Activated CD4-positive, alpha-beta memory T cell treated with anti-CD3 and anti-CD28 coated beads for 36 hours (primary cell): ENCODE results near the gene RNGTT. TPM values are rescaled to one million over a fixed set of nuclear protein-coding genes. Genes with fewer than 3 reads are reported as not detected.

Experiments
- CTCF ChIA-PET: fragments of 350-600 bp; sonication (Branson Sonifier 250); formaldehyde crosslinking; loops from one replicate; lab custom pipeline; 2021; ENCODE audit warnings: antibody characterized with exemption, inconsistent platforms; lab: Charles Lee
- POLR2A ChIA-PET: fragments of 350-600 bp; sonication (Branson Sonifier 250); formaldehyde crosslinking; loops from one replicate; lab custom pipeline; 2021; ENCODE audit warnings: antibody characterized with exemption; lab: Charles Lee
- DNase-seq: peaks from one replicate; pipeline ENCODE4 v3.0.0-alpha.2; 2020
- H3K27ac Mint-ChIP-seq: one replicate; pipeline ENCODE4 v1.8.0; 2021; ENCODE audit warnings: mixed read lengths
- H3K27me3 Mint-ChIP-seq: one replicate; pipeline ENCODE4 v1.8.0; 2021; ENCODE audit warnings: mixed read lengths
- H3K36me3 Mint-ChIP-seq: one replicate; pipeline ENCODE4 v1.8.0; 2021; ENCODE audit warnings: mixed read lengths
- H3K4me1 Mint-ChIP-seq: one replicate; pipeline ENCODE4 v1.8.0; 2021; ENCODE audit warnings: low read depth, mixed read lengths
- H3K4me3 Mint-ChIP-seq: one replicate; pipeline ENCODE4 v1.8.0; 2021; ENCODE audit warnings: mild to moderate bottlenecking, mixed read lengths
- H3K9me3 Mint-ChIP-seq: one replicate; pipeline ENCODE4 v1.8.0; 2021; ENCODE audit warnings: mixed read lengths
- intact Hi-C: fragments of 100-400 bp; cut with micrococcal nuclease; formaldehyde crosslinking; loops from one replicate; pipeline ENCODE4 v1.15.1; 2023
- total RNA-seq, 2 experiments: library from RNA; stranded (reverse); gene quantifications; one replicate each; pipeline ENCODE4 v1.2.3, GENCODE V29; 2021

The RNGTT gene
- total RNA-seq: 10 to 100 TPM; 21.3 to 22.0 TPM

DNA sequence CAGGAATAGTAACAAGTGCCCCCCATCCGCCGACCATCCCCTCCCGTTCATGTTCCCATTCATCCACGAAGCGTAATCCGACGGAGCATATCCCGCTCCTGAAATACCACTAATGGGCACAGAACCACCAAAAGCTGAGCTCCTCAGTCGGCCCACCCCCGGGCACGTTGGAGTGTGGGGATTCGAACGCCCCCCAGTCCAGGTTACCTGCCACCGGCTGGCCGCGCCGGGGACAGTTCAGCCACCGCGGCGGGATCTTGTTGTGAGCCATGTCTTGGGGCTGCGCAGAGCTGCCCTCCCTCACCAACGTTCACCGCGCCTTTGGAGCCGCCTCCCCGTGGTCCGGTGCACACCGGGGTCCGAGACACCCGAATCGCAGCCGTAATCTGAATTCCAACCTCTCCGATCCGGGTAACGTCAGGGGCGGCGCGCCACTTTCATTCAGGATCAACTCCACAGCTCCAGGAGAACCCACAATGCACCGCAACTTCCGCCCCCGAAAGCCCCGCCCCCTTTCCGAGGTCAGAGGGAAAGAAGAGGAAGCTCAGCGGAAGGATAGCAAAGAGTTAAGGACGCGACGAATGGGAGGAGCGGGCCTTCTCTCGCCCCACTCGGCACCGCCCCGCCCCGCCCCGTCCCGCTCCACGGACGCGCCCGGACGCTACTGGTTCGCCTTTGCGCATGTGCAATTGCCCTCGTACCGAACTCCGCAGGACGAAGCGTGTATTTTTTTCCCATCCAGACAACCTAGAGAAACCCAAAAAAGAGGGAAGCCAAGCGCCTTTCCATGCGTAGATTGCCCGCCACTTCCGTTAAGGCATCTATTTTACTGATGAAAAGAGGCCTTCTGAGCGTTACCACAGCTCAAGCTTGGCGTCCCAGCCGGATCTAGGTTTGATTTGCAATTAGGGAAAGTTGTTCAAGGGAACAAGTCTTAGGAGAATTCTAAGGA lies at the start of gene RNGTT:
TSS of gene RNGTT (minus strand) at position 480 of the 952 bp plus-strand sequence. CDS start at position 271, 209 bp downstream.
- intact Hi-C loops: loop anchor here (1.0 to 10.0 kb wide), 6 partner anchors 19 to 1809 kb away; partner anchors contain the start of genes AKIRIN2, MAP3K7, PNRC1 and UBE2J1
- Mint-ChIP-seq H3K9me3 (peaks cover 5% of the 10 kb centered on the region), H3K4me1 (peaks cover 39% of the 10 kb centered on the region), H3K27me3 (no peaks in the 10 kb centered on the region), H3K27ac (peak within 1 kb of the TSS; percentile 84), H3K4me3 (peak within 1 kb of the TSS; percentile 96), H3K36me3 (peaks cover 9% of the 10 kb centered on the region)
- ChIA-PET POLR2A (interaction anchor here (0.8 to 1.7 kb wide), 7 partner anchors 9 to 448 kb away, joined by 3 to 16 read pairs (median 5); partner anchors contain the start of genes PM20D2 and PNRC1), CTCF (interaction anchor here (0.6 to 2.1 kb wide), 5 partner anchors 19 to 674 kb away, joined by 3 to 6 read pairs (median 3); partner anchors contain the start of gene PM20D2)
- peak; percentile 99 for DNase-seq

DNA sequence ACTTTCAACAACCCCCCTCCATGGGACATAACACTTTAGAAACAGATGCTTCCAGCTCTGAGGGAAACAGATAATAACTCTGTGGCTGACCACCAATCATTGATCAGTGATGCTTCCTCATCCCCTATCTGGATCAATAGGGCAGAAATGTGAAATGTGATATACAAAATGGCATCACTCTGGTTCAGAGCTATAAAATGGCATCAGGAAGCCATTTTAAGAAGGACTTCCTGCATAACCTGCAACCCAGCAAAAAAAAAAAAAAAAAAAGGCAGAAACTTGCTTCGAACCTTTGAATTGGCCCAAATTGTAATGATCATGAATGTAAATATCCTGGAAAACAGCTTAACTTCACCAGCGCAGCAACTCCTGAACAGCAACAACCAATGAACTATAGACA lies 48.0 kb upstream of the RNGTT start:
- no peaks in the 10 kb centered on the region for H3K36me3 Mint-ChIP-seq
- CTCF ChIA-PET: interaction anchor here (0.6 to 1.2 kb wide), 3 partner anchors 29 to 230 kb away, joined by 3 to 4 read pairs (median 3); no protein-coding TSS in a partner anchor
- H3K9me3 Mint-ChIP-seq: peaks cover 5% of the 10 kb centered on the region
- H3K4me1 Mint-ChIP-seq: peaks cover 2% of the 10 kb centered on the region
- no peaks in the 10 kb centered on the region for H3K27me3 Mint-ChIP-seq
- no peak for DNase-seq
- POLR2A ChIA-PET: interaction anchor here (1.2 kb wide), 1 partner anchor 270 kb away, joined by 3 read pairs; no protein-coding TSS in a partner anchor
- intact Hi-C loops: no loop called here
- no peak overlapping the region for H3K4me3 Mint-ChIP-seq
- no peak overlapping the region for H3K27ac Mint-ChIP-seq

DNA sequence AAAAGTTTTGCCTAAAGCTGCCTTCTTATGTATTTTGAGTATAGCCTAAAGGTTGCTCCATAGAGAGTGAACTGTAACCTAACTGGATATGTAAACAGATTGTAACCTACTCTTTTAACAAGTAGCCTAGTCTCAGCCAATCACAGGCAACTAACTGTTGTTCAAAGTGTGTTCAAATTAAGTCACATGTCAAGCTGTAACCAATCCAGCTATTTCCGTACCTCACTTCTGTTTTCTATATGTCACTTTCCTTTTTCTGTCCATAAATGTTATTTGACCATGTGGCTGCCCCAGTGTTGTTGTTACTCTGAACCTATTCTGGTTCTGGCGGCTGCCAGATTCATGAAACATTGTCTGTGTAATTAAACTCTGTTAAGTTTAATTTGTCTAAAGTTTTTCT lies 47.4 kb upstream of the RNGTT start:
- intact Hi-C loops: no loop called here
- H3K4me1 Mint-ChIP-seq: peaks cover 2% of the 10 kb centered on the region
- DNase-seq: no peak
- H3K36me3 Mint-ChIP-seq: no peaks in the 10 kb centered on the region
- no peaks in the 10 kb centered on the region for H3K27me3 Mint-ChIP-seq
- H3K9me3 Mint-ChIP-seq: peaks cover 2% of the 10 kb centered on the region
- no peak overlapping the region for H3K27ac Mint-ChIP-seq
- ChIA-PET CTCF (interaction anchor here (0.6 to 1.2 kb wide), 2 partner anchors 28 to 231 kb away, joined by 3 read pairs; no protein-coding TSS in a partner anchor), POLR2A (interaction anchor here (1.2 kb wide), 1 partner anchor 271 kb away, joined by 3 read pairs; no protein-coding TSS in a partner anchor)
- H3K4me3 Mint-ChIP-seq: no peak overlapping the region

DNA sequence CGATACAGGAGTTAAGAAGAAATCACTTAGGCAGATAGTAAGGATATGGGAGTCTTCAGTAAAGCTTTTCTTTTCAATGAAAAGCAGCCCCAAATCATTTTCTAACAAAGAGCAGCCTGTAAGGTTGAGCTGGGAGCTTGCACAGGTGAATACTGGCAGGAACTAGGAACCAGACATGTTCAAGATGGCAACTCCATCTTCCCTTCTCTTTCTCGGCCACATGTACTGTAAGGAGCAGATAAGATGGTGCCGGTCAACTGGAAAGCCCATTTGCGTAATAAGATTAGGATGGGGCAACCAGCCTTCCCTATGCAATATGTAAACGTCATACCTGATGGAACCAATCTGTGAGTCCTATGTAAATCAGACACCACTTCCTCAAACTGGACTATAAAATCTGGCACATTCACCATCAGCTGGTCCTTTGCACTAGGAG lies 46.2 kb upstream of the RNGTT start:
- Mint-ChIP-seq H3K27me3 (no peaks in the 10 kb centered on the region), H3K36me3 (no peaks in the 10 kb centered on the region), H3K4me1 (peaks cover 2% of the 10 kb centered on the region), H3K9me3 (no peaks in the 10 kb centered on the region), H3K27ac (no peak overlapping the region), H3K4me3 (no peak overlapping the region)
- DNase-seq: no peak
- ChIA-PET CTCF (no interaction called here), POLR2A (no interaction called here)
- intact Hi-C loops: no loop called here

DNA sequence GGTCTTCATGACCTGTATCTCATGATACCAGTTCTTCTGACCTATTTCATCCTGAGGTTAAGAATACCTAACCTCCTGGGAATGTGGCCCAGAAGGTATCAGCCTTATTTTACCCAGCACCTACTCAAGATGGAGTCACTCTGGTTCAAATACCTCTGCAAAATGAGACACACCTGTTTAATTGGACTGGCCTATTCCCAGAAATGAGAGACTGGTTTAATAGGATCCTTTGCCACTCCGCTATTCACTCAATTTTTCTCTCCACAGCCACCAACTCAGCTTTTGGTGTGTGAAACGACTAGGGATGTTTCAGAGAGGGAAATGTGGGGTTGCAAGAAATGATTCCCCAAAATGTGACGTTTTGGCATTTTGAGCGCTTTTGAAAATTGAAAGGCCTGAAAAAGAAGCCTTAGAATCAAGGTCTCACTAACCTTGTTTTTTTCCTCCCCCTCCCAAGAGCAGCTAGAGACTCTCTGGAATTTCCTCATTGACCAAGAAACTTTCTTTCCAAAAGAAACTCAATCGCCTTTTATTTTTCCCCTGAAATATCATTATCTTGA lies 45.5 kb upstream of the RNGTT start:
- intact Hi-C loops: no loop called here
- POLR2A ChIA-PET: no interaction called here

DNA sequence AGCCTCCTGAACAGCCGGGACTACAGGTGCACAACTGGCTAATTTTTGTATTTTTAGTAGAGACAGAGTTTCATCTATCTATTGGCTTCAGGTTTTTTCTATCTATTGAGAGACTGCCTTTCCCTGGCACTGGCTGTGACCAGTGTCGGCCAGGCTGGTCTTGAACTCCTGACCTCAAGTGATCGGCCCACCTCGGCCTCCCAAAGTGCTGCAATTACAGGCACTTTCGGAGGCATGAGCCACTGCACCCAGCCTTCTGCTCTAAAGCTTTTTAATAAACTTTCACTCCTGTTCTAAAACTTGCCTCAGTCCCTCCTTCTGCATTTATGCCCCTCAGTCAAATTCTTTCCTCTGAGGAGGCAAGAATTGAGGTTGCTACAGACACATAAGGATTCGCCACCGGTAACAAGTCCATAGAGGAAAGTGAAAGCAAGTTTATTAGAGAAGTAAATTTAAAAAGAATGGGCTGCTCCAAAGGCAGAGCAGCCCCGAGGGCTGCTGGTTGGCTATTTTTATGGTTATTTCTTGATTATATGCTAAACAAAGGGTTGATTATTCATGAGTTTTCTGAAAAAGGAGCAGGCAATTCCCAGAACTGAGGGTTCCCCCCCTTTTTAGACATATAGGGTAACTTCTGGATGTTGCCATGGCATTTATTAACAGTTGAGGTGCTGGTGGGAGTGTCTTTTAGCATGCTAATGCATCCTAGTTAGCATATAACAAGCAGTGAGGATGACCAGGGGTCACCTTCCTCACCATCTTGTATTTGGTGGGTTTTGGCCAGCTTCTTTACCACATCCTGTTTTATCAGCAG lies 44.8 kb upstream of the RNGTT start:
- Mint-ChIP-seq H3K27me3 (no peaks in the 10 kb centered on the region), H3K4me3 (no peak overlapping the region), H3K36me3 (no peaks in the 10 kb centered on the region), H3K27ac (no peak overlapping the region), H3K4me1 (peaks cover 2% of the 10 kb centered on the region), H3K9me3 (no peaks in the 10 kb centered on the region)
- ChIA-PET CTCF (interaction anchor here (0.6 kb wide), 1 partner anchor 251 kb away, joined by 6 read pairs; no protein-coding TSS in a partner anchor), POLR2A (no interaction called here)
- intact Hi-C loops: no loop called here
- no peak for DNase-seq

More for the DNA sequence above, 45.5 kb upstream of the RNGTT start:
- H3K4me1 Mint-ChIP-seq: peaks cover 2% of the 10 kb centered on the region
- no peak overlapping the region for H3K4me3 Mint-ChIP-seq
- no peaks in the 10 kb centered on the region for H3K27me3 Mint-ChIP-seq
- H3K36me3 Mint-ChIP-seq: no peaks in the 10 kb centered on the region
- no peak for DNase-seq
- CTCF ChIA-PET: no interaction called here
- H3K9me3 Mint-ChIP-seq: no peaks in the 10 kb centered on the region
- no peak overlapping the region for H3K27ac Mint-ChIP-seq

DNA sequence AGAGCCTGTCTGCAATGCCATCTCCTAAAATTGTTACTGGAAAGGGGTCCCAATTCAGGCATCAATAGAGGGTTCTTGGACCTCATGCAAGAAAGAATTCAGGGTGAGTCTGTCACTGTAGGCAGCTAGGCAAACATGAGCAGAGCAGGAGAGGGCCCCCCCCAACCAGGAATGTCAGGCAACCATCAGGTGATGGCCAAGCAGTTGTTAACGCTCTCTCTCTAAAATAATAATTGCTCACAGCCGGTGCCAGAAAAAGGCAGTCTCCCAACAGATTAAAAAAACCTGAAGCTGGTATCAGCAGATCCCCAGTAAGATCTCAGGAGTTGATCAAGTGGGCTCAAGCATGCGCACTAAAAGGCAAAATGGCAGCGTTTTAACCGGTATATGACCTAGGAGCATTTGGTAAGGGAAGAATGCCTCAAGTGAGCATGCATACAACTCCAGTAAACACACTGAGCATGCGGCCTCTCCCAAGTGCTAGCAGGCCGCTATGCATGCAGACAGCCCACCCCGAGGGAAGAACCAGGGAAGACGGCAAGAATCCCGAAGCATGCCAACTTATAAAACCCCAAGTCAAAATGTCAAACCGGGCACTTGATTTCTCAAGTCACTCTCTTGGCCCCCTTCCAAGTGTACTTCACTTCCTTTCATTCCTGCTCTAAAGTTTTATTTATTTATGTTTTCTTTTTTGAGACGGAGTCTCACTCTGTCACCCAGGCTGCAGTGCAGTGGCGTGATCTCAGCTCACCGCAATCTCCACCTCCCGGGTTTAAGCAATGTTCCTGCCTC lies 44.0 kb upstream of the RNGTT start:
- DNase-seq: no peak
- no peaks in the 10 kb centered on the region for H3K9me3 Mint-ChIP-seq
- no peak overlapping the region for H3K27ac Mint-ChIP-seq
- H3K4me1 Mint-ChIP-seq: peaks cover 2% of the 10 kb centered on the region
- H3K36me3 Mint-ChIP-seq: no peaks in the 10 kb centered on the region
- no peak overlapping the region for H3K4me3 Mint-ChIP-seq
- ChIA-PET POLR2A (no interaction called here), CTCF (interaction anchor here (0.6 kb wide), 1 partner anchor 252 kb away, joined by 6 read pairs; no protein-coding TSS in a partner anchor)
- intact Hi-C loops: no loop called here
- H3K27me3 Mint-ChIP-seq: no peaks in the 10 kb centered on the region

DNA sequence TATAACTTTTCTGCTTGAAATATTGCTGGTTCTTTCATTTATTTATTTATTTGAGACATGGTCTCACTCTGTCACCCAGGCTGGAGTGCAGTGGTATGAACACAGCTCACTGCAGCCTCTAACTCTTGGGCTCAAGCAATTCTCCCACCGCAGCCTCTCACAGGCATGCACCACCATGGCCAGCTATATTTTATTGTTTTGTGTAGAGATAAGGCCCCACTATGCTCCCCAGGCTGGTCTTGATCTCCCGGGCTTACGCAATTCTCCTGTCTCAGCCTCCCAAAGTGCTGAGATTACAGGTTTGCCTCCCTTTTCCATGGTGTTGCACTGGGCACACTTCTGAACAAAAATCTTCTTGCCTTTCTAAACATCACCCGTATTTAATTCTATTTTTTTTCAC lies 39.1 kb upstream of the RNGTT start:
- CTCF ChIA-PET: no interaction called here
- Mint-ChIP-seq H3K36me3 (no peaks in the 10 kb centered on the region), H3K4me3 (no peak overlapping the region), H3K9me3 (no peaks in the 10 kb centered on the region), H3K27ac (no peak overlapping the region), H3K4me1 (peaks cover 1% of the 10 kb centered on the region), H3K27me3 (no peaks in the 10 kb centered on the region)
- POLR2A ChIA-PET: no interaction called here
- DNase-seq: no peak
- intact Hi-C loops: no loop called here

DNA sequence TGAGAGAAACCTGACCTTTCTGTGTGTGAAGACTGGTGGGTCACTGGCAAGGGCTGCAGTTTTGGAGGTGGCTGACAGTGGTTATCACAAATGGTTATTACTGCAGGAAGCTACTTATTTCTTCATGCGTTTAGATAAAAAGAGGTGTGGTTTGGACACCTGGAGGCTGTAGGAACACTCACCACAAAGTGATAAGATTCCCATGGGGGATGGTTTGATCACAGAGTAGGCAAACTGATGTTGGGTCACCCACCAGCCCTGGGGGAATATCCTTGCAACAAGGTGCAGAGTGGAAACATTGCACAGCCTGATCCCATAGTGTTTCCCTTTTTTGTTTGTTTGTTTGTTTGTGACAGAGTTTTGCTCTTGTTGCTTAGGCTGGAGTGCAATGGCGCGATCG lies 33.9 kb upstream of the RNGTT start:
- DNase-seq: no peak
- Mint-ChIP-seq H3K27ac (no peak overlapping the region), H3K27me3 (no peaks in the 10 kb centered on the region), H3K4me3 (no peak overlapping the region), H3K9me3 (no peaks in the 10 kb centered on the region), H3K36me3 (no peaks in the 10 kb centered on the region), H3K4me1 (no peaks in the 10 kb centered on the region)
- CTCF ChIA-PET: interaction anchor here (1.9 kb wide), 1 partner anchor 15 kb away, joined by 5 read pairs; no protein-coding TSS in a partner anchor
- intact Hi-C loops: no loop called here
- POLR2A ChIA-PET: interaction anchor here (0.9 kb wide), 1 partner anchor 235 kb away, joined by 3 read pairs; no protein-coding TSS in a partner anchor

DNA sequence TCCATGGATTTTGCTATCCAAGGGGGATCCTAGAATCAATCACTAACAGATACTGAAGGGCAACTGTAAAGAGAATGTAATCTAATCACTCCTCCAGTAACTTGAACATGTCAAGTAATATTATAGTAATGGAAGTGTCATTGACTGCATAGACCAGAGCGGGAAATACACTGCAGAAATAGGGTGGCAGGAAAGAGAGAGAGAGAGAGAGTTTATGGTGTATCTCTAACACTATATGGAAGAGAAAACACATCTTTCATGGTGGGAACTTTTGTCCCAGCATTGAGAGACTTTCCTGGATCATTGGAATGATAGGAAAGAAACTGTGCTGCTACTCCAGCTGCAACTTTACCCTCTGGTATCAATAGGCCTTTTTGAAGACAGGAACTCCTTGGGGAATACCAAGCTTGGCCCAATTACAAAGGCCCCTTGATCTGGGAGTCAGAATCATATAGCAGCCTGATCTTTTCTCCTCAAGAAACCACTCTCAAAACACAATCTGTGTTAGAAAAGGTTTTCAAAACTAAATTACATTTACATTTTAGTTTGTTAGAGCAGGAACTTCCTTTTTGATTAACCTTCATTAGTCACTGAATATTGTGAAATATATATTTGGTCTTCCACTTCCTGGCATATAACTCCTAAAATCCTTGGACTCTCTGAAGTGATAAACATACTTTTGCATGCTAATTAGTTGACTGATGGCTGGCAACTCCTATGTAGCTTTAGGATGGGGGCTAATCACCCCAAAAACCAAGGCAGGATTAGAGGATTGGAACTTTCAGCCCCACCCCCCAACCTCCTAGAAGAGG lies 29.5 kb upstream of the RNGTT start:
- intact Hi-C loops: no loop called here
- H3K36me3 Mint-ChIP-seq: no peaks in the 10 kb centered on the region
- no peak for DNase-seq
- H3K9me3 Mint-ChIP-seq: no peaks in the 10 kb centered on the region
- no peaks in the 10 kb centered on the region for H3K4me1 Mint-ChIP-seq
- POLR2A ChIA-PET: no interaction called here
- CTCF ChIA-PET: interaction anchor here (0.8 to 1.3 kb wide), 2 partner anchors 10 to 380 kb away, joined by 3 to 4 read pairs; no protein-coding TSS in a partner anchor
- H3K4me3 Mint-ChIP-seq: no peak overlapping the region
- H3K27me3 Mint-ChIP-seq: no peaks in the 10 kb centered on the region
- H3K27ac Mint-ChIP-seq: no peak overlapping the region
